ENCODE measurements around the gene NADK2.

The NADK2 gene

GRCh38 chr5:36162810-36163486 lies 78.8 kb downstream of the NADK2 start:
- no peak for DNase-seq (ENCODE audit: low spot score)

- DNase-seq (ENCODE audit: low spot score), result no peak
Measured at GRCh38 chr5:36161361-36161760, 80.4 kb downstream of the NADK2 start.

GRCh38 chr5:36160617-36161016 lies 81.1 kb downstream of the NADK2 start:
- DNase-seq (ENCODE audit: low spot score), result no peak

- DNase-seq (ENCODE audit: low spot score), result no peak
Measured at GRCh38 chr5:36158144-36158543, 83.6 kb downstream of the NADK2 start.

GRCh38 chr5:36156619-36157018 lies 85.1 kb downstream of the NADK2 start:
- DNase-seq (ENCODE audit: low spot score), result no peak

- DNase-seq (ENCODE audit: low spot score), result no peak
Measured at GRCh38 chr5:36156121-36156601, 85.6 kb downstream of the NADK2 start.

- DNase-seq (ENCODE audit: low spot score), result no peak
Measured at GRCh38 chr5:36155291-36155690, 86.4 kb downstream of the NADK2 start.

- DNase-seq (ENCODE audit: low spot score), result no peak
Measured at GRCh38 chr5:36153726-36154125, 88.0 kb downstream of the NADK2 start.

- DNase-seq (ENCODE audit: low spot score), result no peak
Measured at GRCh38 chr5:36153298-36153677, 88.4 kb downstream of the NADK2 start.

- DNase-seq (ENCODE audit: low spot score), result peak; percentile 30
Measured at GRCh38 chr5:36152324-36153297, 89.1 kb downstream of the NADK2 start.

GRCh38 chr5:36151434-36152323 lies 90.0 kb downstream of the NADK2 start, which contains the start of the genes LMBRD2 and SKP2:
TSS of gene LMBRD2 (minus strand) at chr5:36151887. CDS start at chr5:36143349, 8,538 bp downstream.
TSS of gene SKP2 (plus strand) at chr5:36152111. CDS start at chr5:36152263, 152 bp downstream.
- peak; percentile 97 for DNase-seq (ENCODE audit: low spot score)

GRCh38 chr5:36150676-36151433 lies 90.9 kb downstream of the NADK2 start:
- peak; percentile 28 for DNase-seq (ENCODE audit: low spot score)

GRCh38 chr5:36147681-36148080 lies 94.0 kb downstream of the NADK2 start:
- no peak for DNase-seq (ENCODE audit: low spot score)

GRCh38 chr5:36146390-36146789 lies 95.3 kb downstream of the NADK2 start:
- DNase-seq (ENCODE audit: low spot score), result no peak

- no peak for DNase-seq (ENCODE audit: low spot score)
Measured at GRCh38 chr5:36145311-36145710, 96.4 kb downstream of the NADK2 start.
